ENCODE results near the gene UBQLNL. TPM values are rescaled to one million over a fixed set of nuclear protein-coding genes. Genes with fewer than 3 reads are reported as not detected.

Gene UBQLNL
- total and polyA plus RNA-seq, 2 of the 13 experiments (the other 11 are each of a cell fraction or from before 2014, with no cell fraction given) = 0.08 TPM; not detected in 1

DNA sequence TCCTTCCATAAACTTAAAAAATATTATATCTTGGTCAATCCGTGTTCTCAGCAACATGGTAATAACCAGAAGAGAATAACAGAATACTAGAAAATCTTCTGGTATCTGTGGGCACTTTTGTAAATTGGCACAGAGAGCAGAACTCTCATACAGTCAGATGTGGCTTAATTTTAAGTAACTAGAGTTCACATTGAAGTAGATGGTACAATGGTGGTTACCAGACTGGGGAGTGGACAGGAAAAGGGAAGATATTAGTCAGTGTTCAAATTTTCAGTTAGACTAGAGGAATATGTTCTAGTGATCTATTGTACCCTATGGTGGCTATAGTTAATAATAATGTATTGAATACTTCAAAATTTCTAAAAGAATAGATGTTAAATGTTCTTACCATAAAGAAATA, 24.9 kb upstream of the UBQLNL start:
- ChIA-PET POLR2A (no interaction called here), CTCF (ENCODE audit: low intra/inter-chr PET ratio, low total read pairs) (no interaction called here)
- Histone ChIP-seq H3K4me3 (replicated peaks in 1 of 3; ENCODE audit: insufficient read depth in 1 of 3, low read depth in 2 of 3, low read length in 3 of 3) (no peak overlapping the region), H3K9me3 (ENCODE audit: low read length) (no peaks in the 10 kb centered on the region), H3K4me1 (ENCODE audit: insufficient read depth, low read length) (no peaks in the 10 kb centered on the region), H3K27me3 (ENCODE audit: control insufficient read depth in 1 of 2, insufficient read depth in 2 of 2, low read length in 2 of 2) (no peaks in the 10 kb centered on the region; a peak in 1 of 5 replicates), H3K9ac (ENCODE audit: insufficient read depth, low read depth, low read length) (no peak overlapping the region), H2AFZ (ENCODE audit: low read length) (no peak overlapping the region), H3K36me3 (replicated peaks in 1 of 2; ENCODE audit: control insufficient read depth in 1 of 2, insufficient read depth in 2 of 2, low read length in 2 of 2) (no peaks in the 10 kb centered on the region), H3K4me2 (ENCODE audit: low read depth, low read length) (no peak overlapping the region), H4K20me1 (ENCODE audit: insufficient read depth, low read length) (no peaks in the 10 kb centered on the region), H3K79me2 (ENCODE audit: insufficient read depth, low read length) (no peaks in the 10 kb centered on the region), H3K27ac (ENCODE audit: extremely low read length, insufficient read depth, low read length) (no peak overlapping the region)
- no peak for DNase-seq (ENCODE audit: low spot score)
- BruUV-seq (replicated peaks) = no TSS peak
- WGBS (ENCODE audit: low lambda C conversion rate) = 0% methylated on average over 1 of the region's 1 CpG
- FAIRE-seq = no peak
- in situ Hi-C loops (cut with HindIII; ENCODE audit: extremely low pct_ligation_motif_present, low pct_unique_long_range_greater_than_20kb) = no loop called here
- ATAC-seq = no peak
- intact Hi-C loops (cut with micrococcal nuclease; ENCODE audit: unreplicated experiment) = no loop called here
- TF ChIP-seq MYNN (CRISPR knock-in tag; IDR thresholded peaks at IDR 0.05; ENCODE audit: low read depth) = no peak
- TF ChIP-seq, protein P1, sequence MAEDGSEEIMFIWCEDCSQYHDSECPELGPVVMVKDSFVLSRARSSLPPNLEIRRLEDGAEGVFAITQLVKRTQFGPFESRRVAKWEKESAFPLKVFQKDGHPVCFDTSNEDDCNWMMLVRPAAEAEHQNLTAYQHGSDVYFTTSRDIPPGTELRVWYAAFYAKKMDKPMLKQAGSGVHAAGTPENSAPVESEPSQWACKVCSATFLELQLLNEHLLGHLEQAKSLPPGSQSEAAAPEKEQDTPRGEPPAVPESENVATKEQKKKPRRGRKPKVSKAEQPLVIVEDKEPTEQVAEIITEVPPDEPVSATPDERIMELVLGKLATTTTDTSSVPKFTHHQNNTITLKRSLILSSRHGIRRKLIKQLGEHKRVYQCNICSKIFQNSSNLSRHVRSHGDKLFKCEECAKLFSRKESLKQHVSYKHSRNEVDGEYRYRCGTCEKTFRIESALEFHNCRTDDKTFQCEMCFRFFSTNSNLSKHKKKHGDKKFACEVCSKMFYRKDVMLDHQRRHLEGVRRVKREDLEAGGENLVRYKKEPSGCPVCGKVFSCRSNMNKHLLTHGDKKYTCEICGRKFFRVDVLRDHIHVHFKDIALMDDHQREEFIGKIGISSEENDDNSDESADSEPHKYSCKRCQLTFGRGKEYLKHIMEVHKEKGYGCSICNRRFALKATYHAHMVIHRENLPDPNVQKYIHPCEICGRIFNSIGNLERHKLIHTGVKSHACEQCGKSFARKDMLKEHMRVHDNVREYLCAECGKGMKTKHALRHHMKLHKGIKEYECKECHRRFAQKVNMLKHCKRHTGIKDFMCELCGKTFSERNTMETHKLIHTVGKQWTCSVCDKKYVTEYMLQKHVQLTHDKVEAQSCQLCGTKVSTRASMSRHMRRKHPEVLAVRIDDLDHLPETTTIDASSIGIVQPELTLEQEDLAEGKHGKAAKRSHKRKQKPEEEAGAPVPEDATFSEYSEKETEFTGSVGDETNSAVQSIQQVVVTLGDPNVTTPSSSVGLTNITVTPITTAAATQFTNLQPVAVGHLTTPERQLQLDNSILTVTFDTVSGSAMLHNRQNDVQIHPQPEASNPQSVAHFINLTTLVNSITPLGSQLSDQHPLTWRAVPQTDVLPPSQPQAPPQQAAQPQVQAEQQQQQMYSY (CRISPR knock-in tag; IDR thresholded peaks at IDR 0.05) = no peak
- TF ChIP-seq ZNF180 (CRISPR knock-in tag; IDR thresholded peaks at IDR 0.05; ENCODE audit: borderline replicate concordance, low read depth) = no peak
- TF ChIP-seq ZNF713 (CRISPR knock-in tag; IDR thresholded peaks at IDR 0.05) = no peak
- no peak for TF ChIP-seq ZNF766 (CRISPR knock-in tag; IDR thresholded peaks at IDR 0.05; ENCODE audit: borderline replicate concordance)
- TF ChIP-seq ZNF549 (CRISPR knock-in tag; IDR thresholded peaks at IDR 0.05) = no peak
- TF ChIP-seq, protein P2, sequence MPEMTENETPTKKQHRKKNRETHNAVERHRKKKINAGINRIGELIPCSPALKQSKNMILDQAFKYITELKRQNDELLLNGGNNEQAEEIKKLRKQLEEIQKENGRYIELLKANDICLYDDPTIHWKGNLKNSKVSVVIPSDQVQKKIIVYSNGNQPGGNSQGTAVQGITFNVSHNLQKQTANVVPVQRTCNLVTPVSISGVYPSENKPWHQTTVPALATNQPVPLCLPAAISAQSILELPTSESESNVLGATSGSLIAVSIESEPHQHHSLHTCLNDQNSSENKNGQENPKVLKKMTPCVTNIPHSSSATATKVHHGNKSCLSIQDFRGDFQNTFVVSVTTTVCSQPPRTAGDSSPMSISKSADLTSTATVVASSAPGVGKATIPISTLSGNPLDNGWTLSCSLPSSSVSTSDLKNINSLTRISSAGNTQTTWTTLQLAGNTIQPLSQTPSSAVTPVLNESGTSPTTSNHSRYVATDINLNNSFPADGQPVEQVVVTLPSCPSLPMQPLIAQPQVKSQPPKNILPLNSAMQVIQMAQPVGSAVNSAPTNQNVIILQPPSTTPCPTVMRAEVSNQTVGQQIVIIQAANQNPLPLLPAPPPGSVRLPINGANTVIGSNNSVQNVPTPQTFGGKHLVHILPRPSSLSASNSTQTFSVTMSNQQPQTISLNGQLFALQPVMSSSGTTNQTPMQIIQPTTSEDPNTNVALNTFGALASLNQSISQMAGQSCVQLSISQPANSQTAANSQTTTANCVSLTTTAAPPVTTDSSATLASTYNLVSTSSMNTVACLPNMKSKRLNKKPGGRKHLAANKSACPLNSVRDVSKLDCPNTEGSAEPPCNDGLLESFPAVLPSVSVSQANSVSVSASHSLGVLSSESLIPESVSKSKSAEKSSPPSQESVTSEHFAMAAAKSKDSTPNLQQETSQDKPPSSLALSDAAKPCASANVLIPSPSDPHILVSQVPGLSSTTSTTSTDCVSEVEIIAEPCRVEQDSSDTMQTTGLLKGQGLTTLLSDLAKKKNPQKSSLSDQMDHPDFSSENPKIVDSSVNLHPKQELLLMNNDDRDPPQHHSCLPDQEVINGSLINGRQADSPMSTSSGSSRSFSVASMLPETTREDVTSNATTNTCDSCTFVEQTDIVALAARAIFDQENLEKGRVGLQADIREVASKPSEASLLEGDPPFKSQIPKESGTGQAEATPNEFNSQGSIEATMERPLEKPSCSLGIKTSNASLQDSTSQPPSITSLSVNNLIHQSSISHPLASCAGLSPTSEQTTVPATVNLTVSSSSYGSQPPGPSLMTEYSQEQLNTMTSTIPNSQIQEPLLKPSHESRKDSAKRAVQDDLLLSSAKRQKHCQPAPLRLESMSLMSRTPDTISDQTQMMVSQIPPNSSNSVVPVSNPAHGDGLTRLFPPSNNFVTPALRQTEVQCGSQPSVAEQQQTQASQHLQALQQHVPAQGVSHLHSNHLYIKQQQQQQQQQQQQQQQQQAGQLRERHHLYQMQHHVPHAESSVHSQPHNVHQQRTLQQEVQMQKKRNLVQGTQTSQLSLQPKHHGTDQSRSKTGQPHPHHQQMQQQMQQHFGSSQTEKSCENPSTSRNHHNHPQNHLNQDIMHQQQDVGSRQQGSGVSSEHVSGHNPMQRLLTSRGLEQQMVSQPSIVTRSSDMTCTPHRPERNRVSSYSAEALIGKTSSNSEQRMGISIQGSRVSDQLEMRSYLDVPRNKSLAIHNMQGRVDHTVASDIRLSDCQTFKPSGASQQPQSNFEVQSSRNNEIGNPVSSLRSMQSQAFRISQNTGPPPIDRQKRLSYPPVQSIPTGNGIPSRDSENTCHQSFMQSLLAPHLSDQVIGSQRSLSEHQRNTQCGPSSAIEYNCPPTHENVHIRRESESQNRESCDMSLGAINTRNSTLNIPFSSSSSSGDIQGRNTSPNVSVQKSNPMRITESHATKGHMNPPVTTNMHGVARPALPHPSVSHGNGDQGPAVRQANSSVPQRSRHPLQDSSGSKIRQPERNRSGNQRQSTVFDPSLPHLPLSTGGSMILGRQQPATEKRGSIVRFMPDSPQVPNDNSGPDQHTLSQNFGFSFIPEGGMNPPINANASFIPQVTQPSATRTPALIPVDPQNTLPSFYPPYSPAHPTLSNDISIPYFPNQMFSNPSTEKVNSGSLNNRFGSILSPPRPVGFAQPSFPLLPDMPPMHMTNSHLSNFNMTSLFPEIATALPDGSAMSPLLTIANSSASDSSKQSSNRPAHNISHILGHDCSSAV (CRISPR knock-in tag; IDR thresholded peaks at IDR 0.05; ENCODE audit: borderline replicate concordance) = no peak
- no peak for TF ChIP-seq KAT7 (CRISPR knock-in tag; IDR thresholded peaks at IDR 0.05; ENCODE audit: borderline replicate concordance)
- TF ChIP-seq, protein P3, sequence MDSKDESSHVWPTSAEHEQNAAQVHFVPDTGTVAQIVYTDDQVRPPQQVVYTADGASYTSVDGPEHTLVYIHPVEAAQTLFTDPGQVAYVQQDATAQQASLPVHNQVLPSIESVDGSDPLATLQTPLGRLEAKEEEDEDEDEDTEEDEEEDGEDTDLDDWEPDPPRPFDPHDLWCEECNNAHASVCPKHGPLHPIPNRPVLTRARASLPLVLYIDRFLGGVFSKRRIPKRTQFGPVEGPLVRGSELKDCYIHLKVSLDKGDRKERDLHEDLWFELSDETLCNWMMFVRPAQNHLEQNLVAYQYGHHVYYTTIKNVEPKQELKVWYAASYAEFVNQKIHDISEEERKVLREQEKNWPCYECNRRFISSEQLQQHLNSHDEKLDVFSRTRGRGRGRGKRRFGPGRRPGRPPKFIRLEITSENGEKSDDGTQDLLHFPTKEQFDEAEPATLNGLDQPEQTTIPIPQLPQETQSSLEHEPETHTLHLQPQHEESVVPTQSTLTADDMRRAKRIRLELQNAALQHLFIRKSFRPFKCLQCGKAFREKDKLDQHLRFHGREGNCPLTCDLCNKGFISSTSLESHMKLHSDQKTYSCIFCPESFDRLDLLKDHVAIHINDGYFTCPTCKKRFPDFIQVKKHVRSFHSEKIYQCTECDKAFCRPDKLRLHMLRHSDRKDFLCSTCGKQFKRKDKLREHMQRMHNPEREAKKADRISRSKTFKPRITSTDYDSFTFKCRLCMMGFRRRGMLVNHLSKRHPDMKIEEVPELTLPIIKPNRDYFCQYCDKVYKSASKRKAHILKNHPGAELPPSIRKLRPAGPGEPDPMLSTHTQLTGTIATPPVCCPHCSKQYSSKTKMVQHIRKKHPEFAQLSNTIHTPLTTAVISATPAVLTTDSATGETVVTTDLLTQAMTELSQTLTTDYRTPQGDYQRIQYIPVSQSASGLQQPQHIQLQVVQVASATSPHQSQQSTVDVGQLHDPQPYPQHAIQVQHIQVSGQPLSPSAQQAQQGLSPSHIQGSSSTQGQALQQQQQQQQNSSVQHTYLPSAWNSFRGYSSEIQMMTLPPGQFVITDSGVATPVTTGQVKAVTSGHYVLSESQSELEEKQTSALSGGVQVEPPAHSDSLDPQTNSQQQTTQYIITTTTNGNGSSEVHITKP (CRISPR knock-in tag; IDR thresholded peaks at IDR 0.05; ENCODE audit: low read depth) = no peak
